NB4 (cell line): Measurements from ENCODE around the gene CARM1.
A peak's percentile ranks its signal among the peaks of the same experiment; 100 is the strongest.

Source experiments
- DNase-seq: peaks from one replicate; pipeline ENCODE4 v3.0.0; 2010; ENCODE audit warnings: low read depth
- H3K4me3 ChIP-seq: one replicate; pipeline ENCODE4 v1.5.1; 2011; ENCODE audit warnings: mild to moderate bottlenecking, low read depth, low read length, moderate library complexity
- MYC ChIP-seq: IDR thresholded peaks from 2 replicates; pipeline ENCODE4 v1.6.1; 2011; ENCODE audit warnings: low read depth, low read length
- POLR2A ChIP-seq: IDR thresholded peaks from 2 replicates; pipeline ENCODE4 v1.6.1; 2011; ENCODE audit warnings: mild to moderate bottlenecking; ENCODE audit not compliant: insufficient read length; ENCODE audit errors: extremely low read depth
- TF ChIP-seq, protein P1 (sequence below): IDR thresholded peaks from 2 replicates; pipeline ENCODE4 v1.6.1; 2011; ENCODE audit warnings: low read depth, low read length
- TF ChIP-seq, protein P2 (sequence below): IDR thresholded peaks from one replicate; pipeline ENCODE4 v1.5.1; 2012; ENCODE audit warnings: low read depth, low read length

CARM1 gene

DNA sequence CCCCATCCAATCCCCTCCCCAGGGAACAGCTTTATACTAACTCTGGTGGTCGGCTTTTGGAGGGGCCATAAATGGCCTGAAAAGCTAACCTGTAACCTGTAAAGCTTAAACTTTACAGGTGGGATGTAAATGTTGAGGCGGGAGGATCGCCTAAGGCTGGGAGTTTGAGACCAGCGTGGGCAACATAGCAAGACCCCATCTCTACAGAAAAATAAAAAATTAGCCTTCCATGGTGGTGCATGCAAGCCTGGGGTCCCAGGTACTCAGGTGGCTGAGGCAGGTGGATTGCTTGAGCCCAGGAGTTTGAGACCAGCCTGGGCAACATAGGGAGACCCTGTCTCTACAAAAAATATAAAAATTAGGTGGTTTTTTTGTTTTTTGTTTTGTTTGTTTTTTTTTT is 18.5 kb downstream of the CARM1 start:
- no peak overlapping the region for H3K4me3 ChIP-seq
- TF ChIP-seq, protein P1, sequence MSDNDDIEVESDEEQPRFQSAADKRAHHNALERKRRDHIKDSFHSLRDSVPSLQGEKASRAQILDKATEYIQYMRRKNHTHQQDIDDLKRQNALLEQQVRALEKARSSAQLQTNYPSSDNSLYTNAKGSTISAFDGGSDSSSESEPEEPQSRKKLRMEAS = no peak
- no peak for TF ChIP-seq POLR2A
- TF ChIP-seq, protein P2, sequence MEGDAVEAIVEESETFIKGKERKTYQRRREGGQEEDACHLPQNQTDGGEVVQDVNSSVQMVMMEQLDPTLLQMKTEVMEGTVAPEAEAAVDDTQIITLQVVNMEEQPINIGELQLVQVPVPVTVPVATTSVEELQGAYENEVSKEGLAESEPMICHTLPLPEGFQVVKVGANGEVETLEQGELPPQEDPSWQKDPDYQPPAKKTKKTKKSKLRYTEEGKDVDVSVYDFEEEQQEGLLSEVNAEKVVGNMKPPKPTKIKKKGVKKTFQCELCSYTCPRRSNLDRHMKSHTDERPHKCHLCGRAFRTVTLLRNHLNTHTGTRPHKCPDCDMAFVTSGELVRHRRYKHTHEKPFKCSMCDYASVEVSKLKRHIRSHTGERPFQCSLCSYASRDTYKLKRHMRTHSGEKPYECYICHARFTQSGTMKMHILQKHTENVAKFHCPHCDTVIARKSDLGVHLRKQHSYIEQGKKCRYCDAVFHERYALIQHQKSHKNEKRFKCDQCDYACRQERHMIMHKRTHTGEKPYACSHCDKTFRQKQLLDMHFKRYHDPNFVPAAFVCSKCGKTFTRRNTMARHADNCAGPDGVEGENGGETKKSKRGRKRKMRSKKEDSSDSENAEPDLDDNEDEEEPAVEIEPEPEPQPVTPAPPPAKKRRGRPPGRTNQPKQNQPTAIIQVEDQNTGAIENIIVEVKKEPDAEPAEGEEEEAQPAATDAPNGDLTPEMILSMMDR = no peak
- TF ChIP-seq MYC = no peak
- DNase-seq = no peak

DNA sequence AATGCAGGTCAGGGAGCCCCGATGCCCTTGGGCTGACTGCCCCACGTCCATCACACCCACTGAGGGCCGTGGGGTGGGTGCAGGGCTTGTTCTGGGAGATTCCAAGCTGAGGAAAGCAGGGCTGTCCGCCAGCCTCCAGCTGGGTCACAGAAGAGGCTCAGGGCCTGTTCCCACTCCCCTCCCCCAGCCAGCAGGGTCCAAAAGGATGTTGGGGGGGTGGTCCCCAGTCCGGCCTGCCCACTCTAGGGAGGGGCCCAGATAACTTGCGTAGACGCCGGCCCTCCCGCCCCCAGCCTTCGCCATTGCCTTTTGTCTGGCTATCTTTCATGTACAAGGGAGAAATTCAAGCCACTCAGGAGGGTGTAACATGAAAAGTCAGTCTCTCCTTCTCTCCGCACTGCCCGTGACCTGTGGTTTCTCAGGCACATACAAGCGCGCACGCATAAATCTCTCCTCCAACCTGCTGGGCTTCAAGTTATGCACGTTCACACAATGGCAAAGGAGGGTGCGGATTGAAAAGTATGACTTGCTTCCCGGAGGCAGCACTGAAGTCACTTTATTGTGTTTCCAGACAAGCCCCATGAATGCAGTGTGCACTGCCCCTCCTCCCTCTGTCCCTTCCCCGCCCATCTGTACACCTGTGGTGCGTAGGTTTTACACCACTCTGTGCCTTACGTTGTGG is 20.2 kb downstream of the CARM1 start:
- no peak overlapping the region for H3K4me3 ChIP-seq
- no peak for TF ChIP-seq POLR2A
- no peak for TF ChIP-seq MYC
- DNase-seq = no peak

DNA sequence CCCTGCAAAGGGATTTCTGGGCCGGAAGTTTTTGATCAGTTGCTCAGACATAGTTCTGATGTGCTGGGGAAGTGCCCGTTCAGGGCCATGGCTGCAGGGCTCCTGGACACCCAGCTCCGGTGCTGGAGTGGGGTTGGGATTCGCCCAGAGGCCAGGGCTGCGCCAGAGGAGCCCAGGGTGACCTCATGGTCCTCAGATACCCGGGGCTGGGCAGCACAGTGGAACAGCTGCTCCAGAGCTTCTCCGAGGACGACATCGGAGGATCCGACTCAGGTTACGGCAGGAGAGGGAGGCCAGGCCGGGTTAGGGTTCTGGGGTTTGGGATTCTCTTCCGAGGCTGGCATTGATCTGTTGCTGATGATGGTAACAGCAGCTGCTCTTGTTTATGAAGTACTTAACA is 20.9 kb downstream of the CARM1 start:
- H3K4me3 ChIP-seq = no peak overlapping the region
- TF ChIP-seq MYC = no peak
- TF ChIP-seq, protein P2 = no peak
- TF ChIP-seq POLR2A = no peak
- TF ChIP-seq, protein P1 = no peak
- DNase-seq = no peak

DNA sequence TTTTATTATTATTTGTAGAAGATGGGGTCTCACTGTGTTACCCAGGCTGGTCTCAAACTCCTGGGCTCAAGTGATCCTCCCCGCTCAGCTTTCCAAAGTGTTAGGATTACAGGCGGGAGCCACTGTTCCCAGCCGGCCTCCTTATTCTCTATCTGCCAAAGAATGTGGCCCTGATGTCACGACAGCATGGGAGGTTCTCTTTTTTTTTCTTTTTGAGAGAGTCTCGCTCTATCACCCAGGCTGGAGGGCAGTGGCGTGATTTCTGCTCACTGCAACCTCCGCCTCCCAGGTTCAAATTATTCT is 23.5 kb downstream of the CARM1 start:
- no peak for DNase-seq
- no peak for TF ChIP-seq POLR2A
- TF ChIP-seq MYC = no peak
- TF ChIP-seq, protein P1 = no peak
- TF ChIP-seq, protein P2 = no peak
- no peak overlapping the region for H3K4me3 ChIP-seq

DNA sequence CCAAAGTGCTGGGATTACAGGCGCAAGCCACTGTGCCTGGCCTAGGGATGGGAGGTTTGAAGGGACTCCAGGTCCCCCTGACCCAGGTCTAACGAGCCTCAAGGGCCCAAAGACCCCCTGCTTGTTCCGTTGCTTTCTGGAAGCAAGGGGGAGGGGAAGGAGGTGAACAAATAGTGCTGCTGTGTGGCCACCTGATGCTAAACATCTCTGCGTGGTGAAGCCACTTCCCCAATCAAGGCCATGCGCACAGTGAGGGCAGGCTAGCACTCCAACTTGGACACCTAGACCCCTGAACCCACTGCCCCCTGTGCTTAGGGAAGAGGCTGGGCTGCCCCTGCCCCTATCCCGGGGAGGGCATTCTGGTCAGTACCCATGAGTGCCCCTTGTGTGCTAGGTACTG is 24.0 kb downstream of the CARM1 start:
- no peak for DNase-seq
- TF ChIP-seq POLR2A = no peak
- no peak for TF ChIP-seq MYC
- TF ChIP-seq, protein P1 = no peak
- TF ChIP-seq, protein P2 = no peak
- H3K4me3 ChIP-seq = no peak overlapping the region

DNA sequence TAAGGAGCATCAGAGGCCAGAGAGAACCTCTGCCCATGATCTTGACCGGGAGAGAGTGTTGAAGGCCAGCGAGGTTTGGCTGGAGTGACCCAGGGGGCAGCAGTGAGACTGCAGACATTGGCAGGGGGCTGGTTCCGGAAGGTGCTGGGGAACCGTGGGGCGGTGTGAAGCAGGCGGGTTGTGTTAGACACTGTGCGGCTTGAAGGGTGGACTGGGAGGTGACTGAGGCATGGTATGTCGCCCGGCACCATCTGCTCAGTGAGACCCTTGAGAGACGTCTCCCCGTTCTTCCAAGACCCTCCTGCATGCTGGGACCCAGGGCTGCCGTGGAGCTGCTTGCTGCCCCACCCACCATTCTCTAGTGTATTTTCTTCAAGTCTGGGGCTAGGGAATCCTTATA is 24.6 kb downstream of the CARM1 start:
- TF ChIP-seq MYC (no peak), POLR2A (no peak)
- TF ChIP-seq, protein P1 = no peak
- TF ChIP-seq, protein P2 = peak; percentile 24
- DNase-seq = no peak
- H3K4me3 ChIP-seq = no peak overlapping the region
